IMR-90 (cell line): ENCODE measurements around the gene OSBPL2. TPM values are rescaled to one million over a fixed set of nuclear protein-coding genes. Genes with fewer than 3 reads are reported as not detected.

Source experiments
- ATAC-seq: fragments of 200-7000 bp; cut with Tn5 transposase; 2 replicates; pipeline ENCODE4 v1.9.1; 2020; ENCODE audit warnings: low read depth, mild to moderate bottlenecking, moderate library complexity
- BruUV-seq: library from RNA; stranded (reverse); fragments of 400-500 nt; replicated peaks from 2 replicates; lab custom pipeline; 2021; lab: Mats Ljungman, UMichigan
- CTCF ChIA-PET: fragments of 300-600 bp; formaldehyde crosslinking; extraction: SDS; loops from one replicate; lab custom pipeline; 2021; ENCODE audit warnings: antibody characterized with exemption; lab: Yijun Ruan, JAX
- POLR2A ChIA-PET: fragments of 300-600 bp; sonication (Branson Sonifier 250); formaldehyde crosslinking; loops from one replicate; lab custom pipeline; 2022; ENCODE audit warnings: antibody characterized with exemption; ENCODE audit not compliant: unreplicated experiment; lab: Charles Lee
- DNase-seq: peaks from one replicate; pipeline ENCODE4 v3.0.0; 2013
- H2AFZ ChIP-seq: replicated peaks from 2 replicates; pipeline ENCODE3; 2013; ENCODE audit warnings: low read length, mild to moderate bottlenecking; ENCODE audit not compliant: poor library complexity
- H2AK5ac ChIP-seq: 2 replicates; pipeline ENCODE4 v1.6.1; 2013; ENCODE audit warnings: low read depth, low read length, inconsistent platforms
- H2AK9ac ChIP-seq: replicated peaks from 2 replicates; pipeline ENCODE3; 2013; ENCODE audit warnings: mild to moderate bottlenecking, low read depth, low read length, moderate library complexity; ENCODE audit not compliant: poor library complexity
- H2BK120ac ChIP-seq: 2 replicates; pipeline ENCODE4 v1.6.1; 2013; ENCODE audit warnings: low read depth, low read length, inconsistent platforms
- H2BK15ac ChIP-seq: 3 replicates; pipeline ENCODE4 v1.6.1; 2013; ENCODE audit warnings: low read depth, low read length, inconsistent platforms
- H2BK20ac ChIP-seq: 2 replicates; pipeline ENCODE4 v1.6.1; 2013; ENCODE audit warnings: low read depth, mild to moderate bottlenecking, inconsistent platforms, low read length, moderate library complexity
- H2BK5ac ChIP-seq: 2 replicates; pipeline ENCODE4 v1.6.1; 2013; ENCODE audit warnings: mild to moderate bottlenecking, low read depth, low read length, inconsistent platforms; ENCODE audit not compliant: poor library complexity, severe bottlenecking
- H3K14ac ChIP-seq: replicated peaks from 2 replicates; pipeline ENCODE4 v1.6.1; 2013; ENCODE audit warnings: low read depth, low read length, inconsistent platforms
- H3K18ac ChIP-seq: 2 replicates; pipeline ENCODE4 v1.6.1; 2013; ENCODE audit warnings: low read depth, low read length, control low read depth
- H3K23ac ChIP-seq: 2 replicates; pipeline ENCODE4 v1.6.1; 2013; ENCODE audit warnings: low read depth, low read length, inconsistent platforms
- H3K27ac ChIP-seq: 2 replicates; pipeline ENCODE4 v1.5.1; 2013; ENCODE audit warnings: mild to moderate bottlenecking, control low read depth, low read length; ENCODE audit not compliant: insufficient read depth
- H3K27me3 ChIP-seq: 2 replicates; pipeline ENCODE4 v1.6.1; 2013; ENCODE audit warnings: low read length; ENCODE audit not compliant: control insufficient read depth, insufficient read depth
- H3K36me3 ChIP-seq: 2 replicates; pipeline ENCODE4 v1.6.1; 2013; ENCODE audit warnings: low read length, mixed read lengths; ENCODE audit not compliant: control insufficient read depth, insufficient read depth
- H3K4ac ChIP-seq: 2 replicates; pipeline ENCODE4 v1.6.1; 2013; ENCODE audit warnings: low read depth, low read length, inconsistent platforms
- H3K4me1 ChIP-seq: 2 replicates; pipeline ENCODE4 v1.6.1; 2013; ENCODE audit warnings: low read length, mixed read lengths; ENCODE audit not compliant: control insufficient read depth, insufficient read depth
- H3K4me2 ChIP-seq: 2 replicates; pipeline ENCODE4 v1.6.1; 2013; ENCODE audit warnings: low read depth, mild to moderate bottlenecking, control low read depth, low read length, moderate library complexity
- H3K4me3 ChIP-seq: 2 replicates; pipeline ENCODE4 v1.5.1; 2013; ENCODE audit warnings: low read depth, mild to moderate bottlenecking, control low read depth, low read length, moderate library complexity; ENCODE audit not compliant: insufficient read depth
- H3K56ac ChIP-seq: 2 replicates; pipeline ENCODE4 v1.6.1; 2013; ENCODE audit warnings: low read length, inconsistent platforms; ENCODE audit not compliant: insufficient read depth; ENCODE audit errors: extremely low read depth
- H3K79me1 ChIP-seq, 2 experiments: 2 replicates each; pipeline ENCODE4 v1.6.1; 2013; ENCODE audit warnings: low read length in 2 of 2, inconsistent platforms in 1 of 2, low read depth in 1 of 2
- H3K9ac ChIP-seq: 2 replicates; pipeline ENCODE4 v1.6.1; 2013; ENCODE audit warnings: low read depth, low read length, control low read depth
- H3K9me1 ChIP-seq: 2 replicates; pipeline ENCODE4 v1.6.1; 2013; ENCODE audit warnings: low read length, inconsistent platforms; ENCODE audit not compliant: insufficient read depth
- H3K9me3 ChIP-seq: 2 replicates; pipeline ENCODE4 v1.6.1; 2013; ENCODE audit warnings: low read length; ENCODE audit not compliant: control insufficient read depth, insufficient read depth
- H4K20me1 ChIP-seq: 2 replicates; pipeline ENCODE4 v1.6.1; 2013; ENCODE audit warnings: low read length, inconsistent platforms; ENCODE audit not compliant: insufficient read depth
- H4K5ac ChIP-seq: 2 replicates; pipeline ENCODE4 v1.6.1; 2013; ENCODE audit warnings: mild to moderate bottlenecking, low read depth, low read length, control low read depth
- H4K8ac ChIP-seq, 2 experiments: 2 replicates each; pipeline ENCODE4 v1.6.1; 2013; ENCODE audit warnings: low read depth in 2 of 2, low read length in 2 of 2, control low read depth in 1 of 2, inconsistent platforms in 1 of 2
- H4K91ac ChIP-seq: 2 replicates; pipeline ENCODE4 v1.6.1; 2013; ENCODE audit warnings: low read depth, low read length, inconsistent platforms; ENCODE audit not compliant: insufficient read depth
- CEBPB ChIP-seq: IDR thresholded peaks from 2 replicates; pipeline ENCODE4 v1.6.1; 2012; ENCODE audit warnings: low read depth, low read length, improper control_type of control experiment
- CHD1 ChIP-seq: IDR thresholded peaks from 2 replicates; pipeline ENCODE4 v1.6.1; 2012; ENCODE audit warnings: low read depth, low read length, improper control_type of control experiment
- CTCF ChIP-seq: conservative IDR thresholded peaks from 2 replicates; pipeline ENCODE4 v1.5.1; 2012; ENCODE audit warnings: mild to moderate bottlenecking, low read depth, low read length, improper control_type of control experiment
- ELK1 ChIP-seq: fragments of 150-350 bp; IDR thresholded peaks from 2 replicates; pipeline ENCODE4 v1.6.1; 2016; ENCODE audit warnings: low read depth, mild to moderate bottlenecking, low read length, moderate library complexity, borderline replicate concordance
- FOS ChIP-seq: fragments of 150-350 bp; IDR thresholded peaks from 2 replicates; pipeline ENCODE4 v1.6.1; 2016; ENCODE audit warnings: low read depth, low read length
- MAFK ChIP-seq: IDR thresholded peaks from 2 replicates; pipeline ENCODE4 v1.6.1; 2012; ENCODE audit warnings: low read depth, low read length, improper control_type of control experiment
- MAZ ChIP-seq: IDR thresholded peaks from 2 replicates; pipeline ENCODE4 v1.6.1; 2012; ENCODE audit warnings: low read depth, mild to moderate bottlenecking, low read length, improper control_type of control experiment, moderate library complexity, borderline replicate concordance
- MXI1 ChIP-seq: IDR thresholded peaks from 2 replicates; pipeline ENCODE4 v1.6.1; 2012; ENCODE audit warnings: low read depth, mild to moderate bottlenecking, low read length, moderate library complexity, borderline replicate concordance
- NFE2L2 ChIP-seq: fragments of 150-350 bp; IDR thresholded peaks from 2 replicates; pipeline ENCODE4 v1.6.1; 2016; ENCODE audit warnings: low read depth, mild to moderate bottlenecking, low read length
- POLR2A ChIP-seq: IDR thresholded peaks from 2 replicates; pipeline ENCODE4 v1.6.1; 2012; ENCODE audit warnings: mild to moderate bottlenecking, low read depth, low read length
- RAD21 ChIP-seq: IDR thresholded peaks from 2 replicates; pipeline ENCODE4 v1.6.1; 2012; ENCODE audit warnings: low read length, improper control_type of control experiment
- RCOR1 ChIP-seq: IDR thresholded peaks from 2 replicates; pipeline ENCODE4 v1.6.1; 2012; ENCODE audit warnings: mild to moderate bottlenecking, low read length, improper control_type of control experiment; ENCODE audit not compliant: insufficient replicate concordance
- RFX5 ChIP-seq: IDR thresholded peaks from 2 replicates; pipeline ENCODE4 v1.8.0; 2012; ENCODE audit warnings: low read depth, mild to moderate bottlenecking, low read length, moderate library complexity
- SMC3 ChIP-seq: fragments of 150-350 bp; IDR thresholded peaks from 2 replicates; pipeline ENCODE4 v1.6.1; 2016; ENCODE audit warnings: low read depth, mild to moderate bottlenecking, antibody characterized with exemption, low read length, moderate library complexity
- USF2 ChIP-seq: fragments of 150-350 bp; IDR thresholded peaks from 2 replicates; pipeline ENCODE4 v1.6.1; 2017; ENCODE audit warnings: mild to moderate bottlenecking, antibody characterized with exemption, low read length, low read depth
- WGBS, 2 experiments: methylation state at CpG; one replicate each; pipeline versions ENCODE4 v1.1.5 to v1.1.7; 2013; ENCODE audit warnings: missing lambda C conversion rate in 2 of 2; ENCODE audit not compliant: insufficient read length in 1 of 2; ENCODE audit errors: extremely low coverage in 2 of 2; 5-methylcytosine and 5-hydroxymethylcytosine counted together
- dilution Hi-C: fragments of 300-500 bp; cut with HindIII; formaldehyde crosslinking; loops from one replicate; pipeline ENCODE4 v1.14.3; 2018; ENCODE audit warnings: low sequenced_read_pairs; ENCODE audit not compliant: unreplicated experiment
- in situ Hi-C: fragments of 300-500 bp; cut with MboI; formaldehyde crosslinking; loops from 3 replicates; pipeline ENCODE4 v1.14.3; 2019; ENCODE audit warnings: low sequenced_read_pairs, inconsistent platforms, mixed read lengths
- intact Hi-C: fragments of 100-400 bp; cut with micrococcal nuclease; formaldehyde crosslinking; loops from 2 replicates; pipeline ENCODE4 v1.10.0; 2022
- polyA plus RNA-seq, 3 experiments: library from polyadenylated mRNA; depleted of rRNA; stranded (reverse); fragments of >200 nt; gene quantifications; 2 replicates each; pipeline ENCODE4 v1.2.3, GENCODE V29; 2012; ENCODE audit warnings: low replicate concordance in 1 of 3
- total RNA-seq: library from RNA; depleted of rRNA; stranded (reverse); fragments of >200 nt; gene quantifications from 2 replicates; pipeline ENCODE4 v1.2.3, GENCODE V29; 2012

The OSBPL2 gene
- total and polyA plus RNA-seq, 2 of the 4 experiments (the other 2 are of a cell fraction) = 19.3 to 27.6 TPM

- Histone ChIP-seq H4K20me1 (no peaks in the 10 kb centered on the region; the same call in none of the 2 replicates), H3K9ac (no peak overlapping the region), H3K4me3 (no peak overlapping the region), H3K27me3 (no peaks in the 10 kb centered on the region), H4K91ac (no peak overlapping the region), H3K23ac (no peak overlapping the region), H3K79me1 (no peaks in the 10 kb centered on the region; a peak in 1 of 4 replicates), H2BK20ac (no peak overlapping the region), H3K14ac (no peak overlapping the region), H4K8ac (no peak overlapping the region), H4K5ac (no peak overlapping the region), H2AFZ (no peak overlapping the region), H3K56ac (no peak overlapping the region), H3K4ac (no peak overlapping the region), H2BK15ac (no peak overlapping the region), H3K9me3 (no peaks in the 10 kb centered on the region), H3K4me1 (no peaks in the 10 kb centered on the region), H3K36me3 (peaks cover 53% of the 10 kb centered on the region), H2BK120ac (no peak overlapping the region), H3K18ac (no peak overlapping the region), H3K9me1 (no peaks in the 10 kb centered on the region; the same call in 1 of the 2 replicates), H3K27ac (no peak overlapping the region), H2AK5ac (no peak overlapping the region), H2BK5ac (no peak overlapping the region), H2AK9ac (no peak overlapping the region), H3K4me2 (no peak overlapping the region)
- dilution Hi-C loops = loop anchor here (25.0 kb wide), 1 partner anchor 99 kb away; the partner anchor contains the start of gene RPS21
- no peak for DNase-seq
- ATAC-seq = no peak
- POLR2A ChIA-PET = no interaction called here
- BruUV-seq = no TSS peak
- CTCF ChIA-PET = no interaction called here
- WGBS, 2 experiments = 90% methylated on average over 8 of the region's 12 CpGs; no CpG with 5 or more reads in 1 of the 2 experiments
- intact Hi-C loops = no loop called here
- in situ Hi-C loops = loop anchor here (25.0 kb wide), 1 partner anchor 324 kb away; no protein-coding TSS in a partner anchor
- TF ChIP-seq FOS = no peak
- TF ChIP-seq RCOR1 = no peak
- TF ChIP-seq MXI1 = no peak
- no peak for TF ChIP-seq RAD21
- no peak for TF ChIP-seq RFX5
- no peak for TF ChIP-seq MAZ
- no peak for TF ChIP-seq SMC3
- no peak for TF ChIP-seq NFE2L2
- no peak for TF ChIP-seq POLR2A
- no peak for TF ChIP-seq CEBPB
- TF ChIP-seq USF2 = no peak
- no peak for TF ChIP-seq CHD1
- no peak for TF ChIP-seq MAFK
- TF ChIP-seq CTCF = no peak
- no peak for TF ChIP-seq ELK1
These were observed 49.6 kb downstream of the OSBPL2 start for GRCh38 chr20:62287759-62288534.
